GM18505 (cell line): ENCODE results near the gene SKIC2.
"Not testable (repeated sequence)": the region's sequence is repeated elsewhere in the genome, so short reads cannot be mapped to it uniquely, and the experiment has no call there.

Source experiments
- ATAC-seq: cut with Tn5 transposase; IDR thresholded peaks from one replicate; pipeline ENCODE4 v1.9.1; 2021; ENCODE audit not compliant: unreplicated experiment
- POLR2A ChIP-seq: IDR thresholded peaks from 4 replicates; pipeline ENCODE4 v1.6.1; 2011; ENCODE audit warnings: borderline replicate concordance; ENCODE audit not compliant: insufficient read depth, insufficient read length; ENCODE audit errors: extremely low read depth

The SKIC2 gene

GRCh38 chr6:31958741-31959739 is at the start of gene SKIC2, which contains the start of gene NELFE:
TSS of gene SKIC2 (plus strand) at chr6:31959175. CDS start at chr6:31959193, 18 bp downstream.
TSS of gene NELFE (minus strand) at chr6:31958971. CDS start at chr6:31958446, 525 bp downstream.
- ATAC-seq, result peak; percentile 97
- peak; percentile 93 for TF ChIP-seq POLR2A

GRCh38 chr6:31909298-31909697 is 49.7 kb upstream of the SKIC2 start:
- not testable (repeated sequence) for ATAC-seq

DNA sequence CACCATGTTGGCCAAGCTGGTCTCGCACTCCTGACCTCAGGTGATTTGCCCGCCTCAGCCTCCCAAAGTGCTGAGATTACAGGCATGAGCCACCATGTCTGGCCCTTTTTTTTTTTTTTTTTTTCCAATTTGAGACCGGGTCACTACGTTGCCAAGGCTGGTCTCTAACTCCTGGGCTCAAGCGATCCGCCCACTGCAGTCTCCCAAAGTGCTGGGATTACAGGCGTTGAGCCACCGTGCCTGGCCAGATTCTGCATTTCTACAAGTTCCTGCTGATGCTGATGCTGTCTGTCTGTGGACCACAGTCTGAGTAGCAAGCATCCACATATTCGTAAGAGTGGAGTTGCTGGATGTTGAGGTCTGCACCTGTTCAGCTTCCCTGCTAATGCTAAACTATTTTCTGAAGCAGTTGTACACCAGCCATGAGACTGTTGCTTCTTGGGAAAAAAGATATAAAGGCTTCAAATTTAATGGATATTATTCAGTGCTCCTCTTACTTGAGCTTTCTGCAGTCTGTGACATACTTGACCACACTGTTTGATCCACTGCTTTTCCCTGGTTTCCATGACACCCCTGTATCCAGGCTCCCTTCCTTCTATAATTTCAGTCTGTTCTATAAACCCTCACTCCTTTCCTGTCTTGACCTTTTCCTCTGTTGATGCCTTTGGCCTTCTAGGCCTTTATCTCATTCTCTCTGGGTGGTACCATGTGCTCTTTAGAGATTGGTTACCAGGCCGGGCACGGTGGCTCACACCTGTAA is 47.0 kb upstream of the SKIC2 start:
- no peak for ATAC-seq
- no peak for TF ChIP-seq POLR2A

GRCh38 chr6:31915351-31915750 is 43.6 kb upstream of the SKIC2 start:
- ATAC-seq, result no peak
- TF ChIP-seq POLR2A, result no peak

DNA sequence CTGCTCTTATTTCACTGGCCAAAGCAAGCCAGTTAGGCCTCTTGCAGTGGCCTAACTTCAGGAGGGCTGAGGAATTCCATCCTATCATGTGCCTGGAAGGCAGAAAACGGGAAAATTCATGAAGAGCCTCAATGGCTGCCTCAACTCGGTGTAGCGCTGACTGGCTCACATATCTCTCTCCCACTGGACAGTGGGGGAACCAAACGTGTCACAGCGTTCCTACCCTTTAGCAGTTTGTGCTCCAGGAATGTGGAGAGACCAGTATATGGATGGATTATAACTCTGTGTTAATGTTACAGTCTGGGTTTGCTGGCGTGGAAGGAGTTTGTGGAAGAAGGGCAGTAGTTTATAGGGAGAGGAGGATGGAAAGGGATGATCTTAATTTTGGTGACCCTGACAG is 43.2 kb upstream of the SKIC2 start:
- no peak for ATAC-seq
- TF ChIP-seq POLR2A, result no peak

- no peak for ATAC-seq
- no peak for TF ChIP-seq POLR2A
Observed at GRCh38 chr6:31918069-31918720, 40.8 kb upstream of the SKIC2 start.

DNA sequence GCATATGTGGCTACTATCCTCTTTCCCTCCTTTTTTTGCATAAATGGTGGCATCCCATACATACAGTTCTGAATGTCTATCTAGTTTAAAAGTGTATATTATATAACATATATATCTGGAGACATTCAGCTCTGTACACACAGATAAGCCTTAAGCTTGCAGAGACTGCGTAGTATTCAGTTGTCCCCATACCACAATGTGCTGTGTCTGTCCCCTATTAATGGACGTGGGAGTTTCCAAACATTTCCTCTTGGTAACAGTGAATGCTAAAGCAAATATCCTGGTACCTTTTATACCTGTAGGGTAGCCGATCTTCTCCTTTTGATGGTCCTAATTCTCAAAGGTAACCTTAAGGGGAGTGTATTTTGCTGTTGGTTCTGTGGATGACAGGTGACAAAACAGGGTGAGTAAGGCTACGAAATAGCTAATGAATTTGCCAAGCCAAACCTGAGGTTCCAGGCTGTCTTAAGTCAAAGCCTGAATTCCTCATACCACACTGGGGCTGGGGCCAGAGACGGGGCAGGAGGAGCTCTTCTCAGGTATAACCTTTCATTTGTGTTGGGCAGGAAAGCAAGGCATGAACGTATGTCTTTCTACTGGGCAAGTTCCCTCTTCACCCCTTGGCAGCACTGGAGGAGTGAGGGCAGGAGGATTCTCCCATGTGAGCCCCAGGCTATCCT is 39.2 kb upstream of the SKIC2 start:
- no peak for ATAC-seq
- TF ChIP-seq POLR2A, result no peak

DNA sequence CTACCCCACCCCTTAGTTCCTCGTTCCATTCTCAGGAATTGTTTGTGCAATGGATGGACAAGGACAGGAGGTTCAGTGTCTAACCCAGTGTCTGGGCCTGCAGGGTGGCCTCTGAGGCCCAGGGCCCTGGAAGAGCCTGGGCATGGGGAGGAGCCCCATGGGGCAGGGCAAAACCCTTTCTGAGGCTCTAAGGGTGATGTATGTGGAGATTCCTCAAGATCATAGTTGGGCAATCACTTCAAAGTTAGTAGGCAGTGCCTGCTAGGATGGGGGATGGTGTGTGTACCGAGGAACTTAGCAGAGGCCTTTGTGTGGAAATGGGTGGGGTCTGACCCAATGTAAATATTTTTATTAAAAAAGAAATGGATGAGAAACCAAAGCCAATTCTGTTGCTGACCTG is 38.2 kb upstream of the SKIC2 start:
- no peak for ATAC-seq
- TF ChIP-seq POLR2A, result no peak

DNA sequence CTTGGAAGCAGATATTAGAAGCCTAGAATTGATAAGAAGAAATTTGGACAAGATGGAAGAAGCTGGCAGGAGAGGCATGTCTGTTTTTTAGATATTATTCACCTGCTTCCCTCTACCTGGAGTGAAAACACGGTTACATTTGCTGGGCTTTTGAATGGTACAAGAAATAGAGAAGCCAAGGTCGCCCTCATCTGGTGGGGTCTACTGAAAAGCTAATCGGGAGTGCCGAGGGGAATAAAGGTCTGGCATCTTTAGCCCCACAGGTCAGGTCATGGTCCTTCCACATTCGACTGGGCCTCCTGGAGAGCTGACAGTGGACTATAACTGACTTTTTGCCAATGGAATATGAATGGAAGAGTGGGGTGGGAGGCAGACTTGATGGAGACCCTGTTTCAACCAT is 36.0 kb upstream of the SKIC2 start:
- no peak for ATAC-seq
- TF ChIP-seq POLR2A, result no peak

- TF ChIP-seq POLR2A, result no peak
- no peak for ATAC-seq
Observed at GRCh38 chr6:31927242-31927862, 31.6 kb upstream of the SKIC2 start, which contains the start of gene C2. TSS of gene C2 (plus strand) at chr6:31927717. CDS start at chr6:31927753, 36 bp downstream.

DNA sequence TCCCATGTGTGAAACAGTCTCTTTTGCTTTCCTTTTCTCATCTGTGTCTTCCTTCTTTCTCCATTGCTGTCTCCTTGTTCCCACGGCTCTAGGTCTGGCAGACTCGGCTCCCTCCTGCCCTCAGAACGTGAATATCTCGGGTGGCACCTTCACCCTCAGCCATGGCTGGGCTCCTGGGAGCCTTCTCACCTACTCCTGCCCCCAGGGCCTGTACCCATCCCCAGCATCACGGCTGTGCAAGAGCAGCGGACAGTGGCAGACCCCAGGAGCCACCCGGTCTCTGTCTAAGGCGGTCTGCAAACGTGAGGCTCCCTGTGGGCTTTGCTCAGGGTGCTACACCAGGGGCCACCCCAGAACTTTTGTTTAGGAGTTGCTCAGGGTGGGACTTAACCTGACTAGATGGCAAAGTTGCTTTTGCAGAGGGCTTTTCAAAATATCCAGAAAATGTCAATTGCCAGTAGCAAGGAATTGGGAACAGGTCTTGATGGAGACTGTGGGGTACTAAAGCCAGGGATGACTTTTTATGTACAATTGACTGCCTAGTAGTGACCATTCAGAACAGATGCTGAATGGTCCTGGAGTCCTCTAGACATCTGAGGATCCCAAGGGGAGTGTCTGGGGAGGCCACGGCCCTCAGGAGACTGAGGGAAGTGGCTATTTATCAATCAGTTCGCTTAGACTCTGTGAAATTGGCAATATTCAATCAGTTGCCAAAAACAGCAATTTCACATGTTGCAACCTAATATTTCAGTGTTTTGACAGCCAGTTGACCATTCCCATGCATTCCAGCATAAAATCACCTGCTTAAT is 30.9 kb upstream of the SKIC2 start:
- no peak for ATAC-seq

DNA sequence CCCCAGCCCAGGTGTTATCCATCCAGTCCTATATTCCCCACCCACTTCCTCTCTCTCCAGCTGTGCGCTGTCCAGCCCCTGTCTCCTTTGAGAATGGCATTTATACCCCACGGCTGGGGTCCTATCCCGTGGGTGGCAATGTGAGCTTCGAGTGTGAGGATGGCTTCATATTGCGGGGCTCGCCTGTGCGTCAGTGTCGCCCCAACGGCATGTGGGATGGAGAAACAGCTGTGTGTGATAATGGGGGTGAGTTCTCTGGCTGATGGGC is 30.4 kb upstream of the SKIC2 start:
- no peak for TF ChIP-seq POLR2A
- no peak for ATAC-seq

More for the DNA sequence above, 30.9 kb upstream of the SKIC2 start:
- no peak for TF ChIP-seq POLR2A
